MM.1S (cell line): ENCODE measurements around the gene SDHAF1.
"Not testable (repeated sequence)": the region's sequence is repeated elsewhere in the genome, so short reads cannot be mapped to it uniquely, and the experiment has no call there.

ENCODE experiments used
- DNase-seq: peaks from one replicate; pipeline ENCODE4 v3.0.0-alpha.2; 2015
- H2AFZ ChIP-seq: fragments of 300-600 bp; sonication (generic); 2 replicates; pipeline ENCODE4 v1.6.0; 2016; ENCODE audit warnings: antibody characterized with exemption, low read length
- H3F3A ChIP-seq: fragments of 300-600 bp; sonication (generic); 2 replicates; pipeline ENCODE4 v1.6.1; 2016; ENCODE audit warnings: mild to moderate bottlenecking, antibody characterized with exemption, low read length, moderate library complexity, mixed read lengths; ENCODE audit not compliant: insufficient read depth
- H3K27ac ChIP-seq: fragments of 300-600 bp; sonication (generic); 2 replicates; pipeline ENCODE4 v1.5.1; 2016; ENCODE audit warnings: mild to moderate bottlenecking, low read length
- H3K27me3 ChIP-seq: fragments of 300-600 bp; sonication (generic); replicated peaks from 2 replicates; pipeline ENCODE4 v1.6.0; 2016; ENCODE audit warnings: low read length; ENCODE audit not compliant: insufficient read depth
- H3K36me3 ChIP-seq: fragments of 300-600 bp; sonication (generic); replicated peaks from 2 replicates; pipeline ENCODE4 v1.6.1; 2016; ENCODE audit warnings: mild to moderate bottlenecking, low read length, mixed read lengths; ENCODE audit not compliant: insufficient read depth
- H3K4me1 ChIP-seq: fragments of 300-600 bp; sonication (generic); 2 replicates; pipeline ENCODE4 v1.6.1; 2016; ENCODE audit warnings: low read length, mixed read lengths
- H3K4me2 ChIP-seq: fragments of 300-600 bp; sonication (generic); 2 replicates; pipeline ENCODE4 v1.6.0; 2016; ENCODE audit warnings: low read depth, low read length
- H3K4me3 ChIP-seq: fragments of 300-600 bp; sonication (generic); 2 replicates; pipeline ENCODE4 v1.5.1; 2016; ENCODE audit warnings: low read length, mixed read lengths
- H3K79me2 ChIP-seq: fragments of 300-600 bp; sonication (generic); 2 replicates; pipeline ENCODE4 v1.6.1; 2016; ENCODE audit warnings: mixed run types, low read length, mixed read lengths
- H3K9ac ChIP-seq: fragments of 300-600 bp; sonication (generic); 2 replicates; pipeline ENCODE4 v1.6.1; 2016; ENCODE audit warnings: low read length, mixed read lengths
- H3K9me2 ChIP-seq: fragments of 300-600 bp; sonication (generic); replicated peaks from 2 replicates; pipeline ENCODE4 v1.6.1; 2016; ENCODE audit warnings: mild to moderate bottlenecking, low read length, mixed read lengths; ENCODE audit not compliant: insufficient read depth
- H3K9me3 ChIP-seq: fragments of 300-600 bp; sonication (generic); replicated peaks from 2 replicates; pipeline ENCODE4 v1.6.1; 2016; ENCODE audit warnings: mild to moderate bottlenecking, low read length, mixed read lengths; ENCODE audit not compliant: insufficient read depth
- H4K20me1 ChIP-seq: fragments of 300-600 bp; sonication (generic); 2 replicates; pipeline ENCODE4 v1.6.1; 2016; ENCODE audit warnings: mild to moderate bottlenecking, low read length, moderate library complexity, mixed read lengths; ENCODE audit not compliant: insufficient read depth
- CTCF ChIP-seq: fragments of 300-600 bp; sonication (generic); IDR thresholded peaks from 2 replicates; pipeline ENCODE4 v1.5.1; 2016; ENCODE audit warnings: antibody characterized with exemption, low read length, mixed read lengths
- EZH2 ChIP-seq: fragments of 300-600 bp; sonication (generic); optimal IDR thresholded peaks from 2 replicates; pipeline ENCODE3; 2017; ENCODE audit warnings: low read depth, mild to moderate bottlenecking, antibody characterized with exemption, low read length, mixed read lengths
- EZH2phosphoT487 ChIP-seq: fragments of 300-600 bp; sonication (generic); IDR thresholded peaks from 2 replicates; pipeline ENCODE4 v1.6.1; 2018; ENCODE audit warnings: antibody characterized with exemption, low read length

The SDHAF1 gene

GRCh38 chr19:35978832-35979365 lies 16.1 kb upstream of the SDHAF1 start:
- Histone ChIP-seq H3K27me3 (peaks cover 68% of the 10 kb centered on the region), H3K9me2 (no peaks in the 10 kb centered on the region), H3K36me3 (no peaks in the 10 kb centered on the region), H3K9ac (no peak overlapping the region), H2AFZ (no peak overlapping the region), H3F3A (no peaks in the 10 kb centered on the region), H3K4me3 (no peak overlapping the region), H3K27ac (no peak overlapping the region), H4K20me1 (no peaks in the 10 kb centered on the region), H3K9me3 (no peaks in the 10 kb centered on the region), H3K4me2 (no peak overlapping the region), H3K79me2 (no peaks in the 10 kb centered on the region), H3K4me1 (no peaks in the 10 kb centered on the region)
- DNase-seq = no peak
- TF ChIP-seq EZH2phosphoT487 (no peak), CTCF (no peak), EZH2 (no peak)

- not testable (repeated sequence) for H4K20me1 ChIP-seq, H3K4me3 ChIP-seq, H3K36me3 ChIP-seq, H3F3A ChIP-seq, H3K9me3 ChIP-seq, H3K9ac ChIP-seq, DNase-seq, H3K4me2 ChIP-seq, H3K79me2 ChIP-seq, H3K27ac ChIP-seq, H2AFZ ChIP-seq, H3K4me1 ChIP-seq, H3K9me2 ChIP-seq
- H3K27me3 ChIP-seq = peaks cover 77% of the 10 kb centered on the region
Observed at GRCh38 chr19:35980997-35981396, 14.0 kb upstream of the SDHAF1 start.

GRCh38 chr19:35983177-35983576 lies 11.8 kb upstream of the SDHAF1 start:
- H3K27ac ChIP-seq = no peak overlapping the region
- H3K27me3 ChIP-seq = peaks cover 76% of the 10 kb centered on the region
- no peaks in the 10 kb centered on the region for H3K4me1 ChIP-seq
- no peaks in the 10 kb centered on the region for H3F3A ChIP-seq
- H3K9me2 ChIP-seq = no peaks in the 10 kb centered on the region
- no peaks in the 10 kb centered on the region for H3K79me2 ChIP-seq
- H3K4me3 ChIP-seq = no peak overlapping the region
- H2AFZ ChIP-seq = no peak overlapping the region
- no peak overlapping the region for H3K9ac ChIP-seq
- no peak for TF ChIP-seq EZH2phosphoT487
- no peak for TF ChIP-seq EZH2
- no peak for TF ChIP-seq CTCF
- H3K4me2 ChIP-seq = no peak overlapping the region
- no peaks in the 10 kb centered on the region for H3K9me3 ChIP-seq
- no peak for DNase-seq
- no peaks in the 10 kb centered on the region for H4K20me1 ChIP-seq
- H3K36me3 ChIP-seq = no peaks in the 10 kb centered on the region

GRCh38 chr19:35986111-35986510 lies 8.9 kb upstream of the SDHAF1 start:
- TF ChIP-seq EZH2phosphoT487 (no peak), CTCF (no peak), EZH2 (no peak)
- Histone ChIP-seq H3F3A (no peaks in the 10 kb centered on the region), H3K9ac (no peak overlapping the region)

More at GRCh38 chr19:35986111-35986510, 8.9 kb upstream of the SDHAF1 start:
- no peaks in the 10 kb centered on the region for H3K36me3 ChIP-seq
- no peaks in the 10 kb centered on the region for H3K9me2 ChIP-seq
- DNase-seq = no peak
- no peak overlapping the region for H2AFZ ChIP-seq
- H3K79me2 ChIP-seq = no peaks in the 10 kb centered on the region
- no peak overlapping the region for H3K4me2 ChIP-seq
- no peak overlapping the region for H3K27ac ChIP-seq
- no peaks in the 10 kb centered on the region for H3K4me1 ChIP-seq
- no peaks in the 10 kb centered on the region for H4K20me1 ChIP-seq
- peaks cover 56% of the 10 kb centered on the region for H3K27me3 ChIP-seq
- no peaks in the 10 kb centered on the region for H3K9me3 ChIP-seq
- H3K4me3 ChIP-seq = no peak overlapping the region
